Brain microvascular endothelial cell (primary cell): ENCODE data around the gene LRRC74B.

Experiments
- DNase-seq: peaks from one replicate; pipeline ENCODE4 v3.0.0-alpha.2; 2020
- H3K27ac ChIP-seq: fragments of 250-450 bp; sonication (Bioruptor Pico); 2 replicates; pipeline ENCODE4 v1.5.1; 2020; ENCODE audit warnings: mild to moderate bottlenecking, moderate library complexity
- H3K27me3 ChIP-seq: fragments of 250-450 bp; sonication (Bioruptor Pico); replicated peaks from 2 replicates; pipeline ENCODE4 v1.5.1; 2020; ENCODE audit warnings: mild to moderate bottlenecking
- H3K36me3 ChIP-seq: fragments of 250-450 bp; sonication (Bioruptor Pico); replicated peaks from 2 replicates; pipeline ENCODE4 v1.5.1; 2020; ENCODE audit warnings: mild to moderate bottlenecking
- H3K4me3 ChIP-seq: 2 replicates; pipeline ENCODE4 v1.5.1; 2011; ENCODE audit warnings: low read depth, mild to moderate bottlenecking, control low read depth, low read length, moderate library complexity
- CTCF ChIP-seq: IDR thresholded peaks from 2 replicates; pipeline ENCODE4 v1.5.1; 2011; ENCODE audit warnings: low read depth, mild to moderate bottlenecking, moderate library complexity, low read length, control low read depth, inconsistent platforms; ENCODE audit errors: missing control alignments
- in situ Hi-C: cut with HindIII; loops from 2 replicates; pipeline ENCODE4 v1.10.0; 2017; ENCODE audit warnings: low sequenced_read_pairs, low pct_ligation_motif_present

Gene LRRC74B

GRCh38 chr22:21045585-21046294 is at the start of gene LRRC74B:
Gene LRRC74B (plus strand): TSS chr22:21045946. CDS start chr22:21045987, 41 bp downstream.
- Histone ChIP-seq H3K27ac (peak within 1 kb of the TSS; percentile 91), H3K4me3 (peak within 1 kb of the TSS; percentile 61), H3K27me3 (no peaks in the 10 kb centered on the region), H3K36me3 (no peaks in the 10 kb centered on the region)
- DNase-seq = peak; percentile 96
- TF ChIP-seq CTCF = no peak
- in situ Hi-C loops = no loop called here

GRCh38 chr22:20996031-20996410 is 49.7 kb upstream of the LRRC74B start:
- DNase-seq = no peak
- H3K27ac ChIP-seq = no peak overlapping the region
- no peak for TF ChIP-seq CTCF
- in situ Hi-C loops = no loop called here
- peaks cover 73% of the 10 kb centered on the region for H3K36me3 ChIP-seq
- H3K4me3 ChIP-seq = no peak overlapping the region
- H3K27me3 ChIP-seq = no peaks in the 10 kb centered on the region

GRCh38 chr22:20996598-20997535 is 48.9 kb upstream of the LRRC74B start:
- no peak overlapping the region for H3K4me3 ChIP-seq
- no peak for TF ChIP-seq CTCF
- H3K27me3 ChIP-seq = no peaks in the 10 kb centered on the region
- in situ Hi-C loops = no loop called here
- DNase-seq = no peak
- H3K36me3 ChIP-seq = peaks cover 66% of the 10 kb centered on the region
- H3K27ac ChIP-seq = no peak overlapping the region

GRCh38 chr22:20997536-20998257 is 48.0 kb upstream of the LRRC74B start:
- no peak for TF ChIP-seq CTCF
- Histone ChIP-seq H3K36me3 (peaks cover 57% of the 10 kb centered on the region), H3K4me3 (no peak overlapping the region), H3K27me3 (no peaks in the 10 kb centered on the region), H3K27ac (no peak overlapping the region)
- no peak for DNase-seq
- in situ Hi-C loops = no loop called here

- H3K27me3 ChIP-seq = no peaks in the 10 kb centered on the region
- H3K27ac ChIP-seq = no peak overlapping the region
- TF ChIP-seq CTCF = no peak
- in situ Hi-C loops = no loop called here
- H3K36me3 ChIP-seq = peaks cover 48% of the 10 kb centered on the region
- no peak for DNase-seq
- no peak overlapping the region for H3K4me3 ChIP-seq
These were observed 47.1 kb upstream of the LRRC74B start for GRCh38 chr22:20998411-20999336.
